Upper lobe of left lung (tissue), 4 donors: ENCODE measurements around the gene CENPO.

ENCODE experiments used
- POLR2A ChIP-seq, 4 donors: fragments of 450-650 bp; IDR thresholded peaks; one replicate each; pipeline ENCODE4 v1.5.1; 2016 to 2017; ENCODE audit warnings: antibody characterized with exemption in 4 of 4, mild to moderate bottlenecking in 2 of 4
- POLR2AphosphoS5 ChIP-seq, 2 donors: sonication (generic); formaldehyde crosslinking; IDR thresholded peaks; one replicate each; pipeline ENCODE4 v1.5.1; 2017; ENCODE audit warnings: antibody characterized with exemption in 2 of 2
- TF ChIP-seq, protein P1 (sequence below), 6 experiments: fragments of 450-650 bp in 4 of 6; fragments of 200-600 bp in 2 of 6; sonication (generic) in 2 of 6; IDR thresholded peaks; one replicate each; pipeline ENCODE4 v1.5.1; 2016 to 2019; ENCODE audit warnings: antibody characterized with exemption in 6 of 6

DNA sequence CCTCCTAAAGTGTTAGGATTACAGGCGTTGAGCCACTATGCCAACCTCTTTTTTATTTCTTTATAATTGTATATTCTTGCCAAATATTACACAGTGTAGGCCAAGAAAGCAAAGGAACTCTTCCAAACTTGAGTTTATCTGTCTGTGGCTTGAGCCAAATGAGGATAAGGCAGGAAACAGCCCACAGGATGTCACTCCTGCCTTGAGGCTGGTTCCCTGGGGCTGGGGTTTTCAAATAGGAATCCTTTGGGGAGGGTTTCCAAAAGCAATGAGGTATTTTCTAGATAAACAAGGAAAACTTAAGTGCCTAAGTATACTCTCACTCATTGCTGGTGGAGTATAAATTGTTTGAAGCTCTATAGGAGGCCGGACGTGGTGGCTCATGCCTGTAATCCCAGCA lies 70.4 kb downstream of the CENPO start:
- TF ChIP-seq, protein P1, sequence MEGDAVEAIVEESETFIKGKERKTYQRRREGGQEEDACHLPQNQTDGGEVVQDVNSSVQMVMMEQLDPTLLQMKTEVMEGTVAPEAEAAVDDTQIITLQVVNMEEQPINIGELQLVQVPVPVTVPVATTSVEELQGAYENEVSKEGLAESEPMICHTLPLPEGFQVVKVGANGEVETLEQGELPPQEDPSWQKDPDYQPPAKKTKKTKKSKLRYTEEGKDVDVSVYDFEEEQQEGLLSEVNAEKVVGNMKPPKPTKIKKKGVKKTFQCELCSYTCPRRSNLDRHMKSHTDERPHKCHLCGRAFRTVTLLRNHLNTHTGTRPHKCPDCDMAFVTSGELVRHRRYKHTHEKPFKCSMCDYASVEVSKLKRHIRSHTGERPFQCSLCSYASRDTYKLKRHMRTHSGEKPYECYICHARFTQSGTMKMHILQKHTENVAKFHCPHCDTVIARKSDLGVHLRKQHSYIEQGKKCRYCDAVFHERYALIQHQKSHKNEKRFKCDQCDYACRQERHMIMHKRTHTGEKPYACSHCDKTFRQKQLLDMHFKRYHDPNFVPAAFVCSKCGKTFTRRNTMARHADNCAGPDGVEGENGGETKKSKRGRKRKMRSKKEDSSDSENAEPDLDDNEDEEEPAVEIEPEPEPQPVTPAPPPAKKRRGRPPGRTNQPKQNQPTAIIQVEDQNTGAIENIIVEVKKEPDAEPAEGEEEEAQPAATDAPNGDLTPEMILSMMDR (IDR thresholded peaks at IDR 0.05) = no peak
- TF ChIP-seq POLR2A (IDR thresholded peaks at IDR 0.05) = no peak
- TF ChIP-seq POLR2AphosphoS5 (IDR thresholded peaks at IDR 0.05) = no peak
